GM12864 (cell line): ENCODE measurements around the gene ZNF653.

Experiments
- DNase-seq: peaks from one replicate; pipeline ENCODE4 v3.0.0-alpha.2; 2011; ENCODE audit warnings: low read depth
- H3K4me3 ChIP-seq: 2 replicates; pipeline ENCODE4 v1.5.1; 2011; ENCODE audit warnings: mild to moderate bottlenecking, low read depth, low read length, control low read depth
- CTCF ChIP-seq: IDR thresholded peaks from 2 replicates; pipeline ENCODE4 v1.5.1; 2011; ENCODE audit warnings: low read depth, mild to moderate bottlenecking, moderate library complexity, low read length, control low read depth, inconsistent platforms; ENCODE audit errors: missing control alignments

Gene ZNF653

GRCh38 chr19:11513946-11514345 is 8.3 kb upstream of the ZNF653 start:
- no peak overlapping the region for H3K4me3 ChIP-seq
- DNase-seq, result no peak
- TF ChIP-seq CTCF, result no peak

- no peak for TF ChIP-seq CTCF
- no peak overlapping the region for H3K4me3 ChIP-seq
- DNase-seq, result no peak
Observed at GRCh38 chr19:11510444-11510843, 4.8 kb upstream of the ZNF653 start.

GRCh38 chr19:11507370-11508078 is 1.9 kb upstream of the ZNF653 start:
- DNase-seq, result no peak
- H3K4me3 ChIP-seq, result no peak overlapping the region
- no peak for TF ChIP-seq CTCF

- TF ChIP-seq CTCF, result no peak
Observed at GRCh38 chr19:11506967-11507366, 1.3 kb upstream of the ZNF653 start.

GRCh38 chr19:11506101-11506555 is 489 bp upstream of the ZNF653 start:
- no peak for TF ChIP-seq CTCF

More at GRCh38 chr19:11506967-11507366, 1.3 kb upstream of the ZNF653 start:
- peak overlapping the region; percentile 17 for H3K4me3 ChIP-seq
- no peak for DNase-seq

GRCh38 chr19:11505032-11505503 is 571 bp downstream of the ZNF653 start:
- DNase-seq, result peak; percentile 89
- no peak for TF ChIP-seq CTCF
- peak overlapping the region; percentile 82 for H3K4me3 ChIP-seq

More at GRCh38 chr19:11506101-11506555, 489 bp upstream of the ZNF653 start:
- DNase-seq, result no peak
- H3K4me3 ChIP-seq, result peak overlapping the region; percentile 82
